ENCODE measurements around the gene CCT7.

Gene CCT7

GRCh38 chr2:73268830-73269685 is 35.0 kb downstream of the CCT7 start:
- DNase-seq (ENCODE audit: low read depth): no peak

GRCh38 chr2:73269686-73270465 is 35.8 kb downstream of the CCT7 start:
- DNase-seq (ENCODE audit: low read depth): no peak

DNA sequence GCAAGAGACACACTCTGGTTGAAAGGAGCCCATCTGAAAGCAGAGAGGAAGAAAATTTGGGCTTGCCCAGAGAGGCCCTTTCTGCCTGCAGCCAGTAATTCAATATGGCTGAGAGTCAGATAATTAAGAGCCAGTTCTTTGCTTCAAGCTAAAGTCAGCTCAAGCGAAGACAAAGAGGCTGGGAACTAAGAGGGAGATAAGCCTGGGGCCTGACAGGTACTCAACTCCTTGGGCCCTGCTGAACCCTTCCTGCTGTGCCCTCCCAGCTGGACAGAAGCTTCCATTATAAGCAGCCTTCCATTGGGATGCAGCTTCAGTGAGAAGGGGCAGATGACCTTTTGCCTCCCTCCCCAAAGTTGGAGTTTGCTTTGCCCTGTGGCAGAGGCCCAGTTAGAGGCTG is 38.2 kb downstream of the CCT7 start:
- no peak for DNase-seq (ENCODE audit: low read depth)

DNA sequence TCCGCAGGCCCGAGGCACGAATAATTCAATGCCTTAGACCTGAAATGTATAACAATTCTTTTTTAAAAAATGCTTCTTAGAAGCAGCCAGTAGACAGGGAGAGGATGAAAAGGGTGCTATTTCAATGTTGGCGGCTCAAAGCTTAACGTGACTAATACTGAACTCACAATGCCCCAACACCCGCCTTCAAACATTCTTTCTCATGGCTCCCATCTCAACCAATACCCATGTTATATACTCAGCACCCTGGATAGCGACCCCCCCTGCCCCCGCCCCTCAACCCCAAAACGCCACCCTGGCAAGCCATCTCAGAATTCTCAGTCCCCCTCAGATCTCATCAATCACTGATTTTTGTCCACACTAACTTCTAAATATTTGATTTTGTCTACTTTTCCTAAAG is 45.7 kb downstream of the CCT7 start:
- DNase-seq (ENCODE audit: low read depth): no peak

- DNase-seq (ENCODE audit: low read depth): no peak
Observed at GRCh38 chr2:73281244-73281643, 47.1 kb downstream of the CCT7 start.

- no peak for DNase-seq (ENCODE audit: low read depth)
Observed at GRCh38 chr2:73282924-73283544, 48.9 kb downstream of the CCT7 start.

GRCh38 chr2:73283545-73284295 is 49.6 kb downstream of the CCT7 start:
- no peak for DNase-seq (ENCODE audit: low read depth)

DNA sequence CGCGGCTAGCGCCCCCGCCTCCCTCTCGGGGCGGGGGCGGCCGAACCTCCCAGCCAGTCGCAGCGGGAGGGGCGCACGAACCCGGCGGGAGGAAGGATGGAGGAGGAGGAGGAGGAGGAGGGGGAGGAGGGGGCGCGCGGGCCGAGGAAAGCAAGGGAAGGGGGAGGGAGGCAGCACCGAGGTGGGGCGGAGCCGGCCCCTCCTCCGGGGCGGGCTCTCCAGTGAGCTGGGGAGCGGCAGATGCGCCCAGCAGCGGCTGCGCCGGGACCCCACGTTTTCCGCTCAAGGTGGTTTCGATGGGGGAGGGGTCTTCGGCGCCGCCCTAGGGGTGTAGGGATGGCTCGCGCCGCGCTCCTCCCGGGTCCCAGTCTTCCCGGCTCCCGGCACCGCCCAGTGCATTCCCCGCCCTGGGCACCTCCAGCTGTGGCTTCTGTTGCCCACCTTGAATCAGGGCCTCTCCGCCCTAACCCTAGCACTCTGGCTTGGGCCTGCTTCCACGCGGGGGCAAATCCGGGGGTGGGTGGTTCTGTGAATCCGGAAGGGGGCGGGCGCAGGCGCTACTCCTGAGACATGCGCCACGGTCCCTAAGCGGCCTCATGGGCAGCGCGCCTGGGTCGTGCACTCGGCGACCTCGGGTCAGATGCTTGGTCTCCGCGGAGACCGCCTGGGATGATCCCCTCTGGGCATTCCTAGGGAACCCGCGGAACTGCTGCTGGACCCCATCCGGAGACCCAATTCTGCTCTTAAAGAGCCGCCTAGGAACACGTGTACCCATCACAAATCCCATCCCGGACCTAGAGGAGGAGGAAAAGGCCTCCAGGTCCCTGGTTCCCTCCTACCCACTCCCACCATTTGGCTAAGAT is 50.4 kb downstream of the CCT7 start, which contains the start of gene FBXO41:
Gene FBXO41, minus strand, starts transcription at position 183 of the 863 bp plus-strand sequence. CDS start 14,848 bp downstream, outside the sequence.
- no peak for DNase-seq (ENCODE audit: low read depth)

GRCh38 chr2:73285159-73285739 is 51.1 kb downstream of the CCT7 start:
- no peak for DNase-seq (ENCODE audit: low read depth)

- DNase-seq (ENCODE audit: low read depth): no peak
Observed at GRCh38 chr2:73286134-73286655, 52.1 kb downstream of the CCT7 start.

DNA sequence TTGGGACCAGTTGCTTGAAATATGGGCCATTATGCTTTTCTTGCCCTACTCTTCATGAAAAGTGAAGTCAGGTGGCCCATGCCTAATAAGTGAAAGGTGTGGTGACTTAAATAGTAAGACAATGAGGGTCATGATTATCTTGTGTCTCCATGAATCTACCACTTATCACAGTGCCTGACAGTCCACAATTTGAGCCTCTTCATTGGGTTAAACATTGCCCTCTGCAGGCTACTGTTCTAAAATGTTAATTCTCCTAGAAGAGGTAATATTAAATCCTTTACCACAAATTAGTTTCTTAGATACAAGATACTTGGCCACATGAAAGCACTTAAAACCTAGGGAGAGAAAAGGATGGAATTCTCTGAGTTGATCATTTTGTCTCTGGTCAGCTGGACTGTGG is 55.2 kb downstream of the CCT7 start:
- no peak for DNase-seq (ENCODE audit: low read depth)

- no peak for DNase-seq (ENCODE audit: low read depth)
Observed at GRCh38 chr2:73290049-73290839, 56.1 kb downstream of the CCT7 start.

DNA sequence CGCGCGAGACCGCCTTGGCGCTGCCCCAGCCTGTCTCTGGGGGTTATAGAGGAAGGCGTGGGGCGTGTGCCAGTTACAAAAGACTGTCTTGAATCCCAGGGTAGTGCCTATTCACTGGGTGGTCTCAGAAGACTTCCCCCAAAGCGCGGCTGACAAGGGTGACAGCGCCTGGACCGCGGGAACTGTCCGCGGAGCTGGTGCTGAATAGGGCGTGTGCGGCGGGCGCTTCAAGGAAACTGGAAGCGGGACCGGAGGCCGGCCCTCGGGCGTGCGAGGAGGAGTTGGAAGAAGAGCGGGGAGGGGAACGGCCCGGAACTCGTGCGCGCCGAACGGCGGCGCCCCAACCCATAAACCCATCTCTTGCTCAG is 57.0 kb downstream of the CCT7 start:
- no peak for DNase-seq (ENCODE audit: low read depth)

GRCh38 chr2:73291461-73292315 is 57.6 kb downstream of the CCT7 start:
- no peak for DNase-seq (ENCODE audit: low read depth)

GRCh38 chr2:73292316-73292905 is 58.3 kb downstream of the CCT7 start:
- DNase-seq (ENCODE audit: low read depth): no peak

DNA sequence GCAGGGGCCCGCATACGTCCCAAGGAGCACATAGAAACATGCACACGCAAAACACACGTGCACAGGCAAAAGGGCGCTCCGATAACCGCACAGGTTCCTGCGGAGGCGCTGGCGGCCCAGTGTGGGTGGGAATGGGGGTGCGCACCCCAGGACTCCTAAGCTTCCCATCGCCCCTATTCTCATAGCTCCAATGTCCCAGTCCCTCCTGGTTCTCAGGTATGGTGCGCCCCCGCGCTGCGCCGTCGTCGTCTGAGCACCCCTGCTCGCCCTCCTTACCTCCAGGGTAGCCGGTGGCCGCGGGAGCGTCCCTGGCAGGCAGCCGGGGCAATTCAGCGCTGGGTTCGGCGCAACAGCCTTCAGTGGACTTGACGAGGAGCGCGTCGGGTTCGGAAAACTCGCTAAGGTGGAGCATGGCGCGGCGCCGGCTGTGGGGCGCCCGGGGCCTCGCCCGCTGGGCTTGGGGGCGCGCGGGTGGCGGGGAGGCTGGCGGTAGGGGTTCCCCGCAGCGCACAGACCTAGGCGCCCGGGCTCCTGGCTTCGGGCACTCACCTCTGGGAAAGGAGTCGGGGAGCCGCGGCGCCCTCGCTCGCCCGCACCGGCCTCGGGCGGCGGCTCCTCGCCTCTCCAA is 58.9 kb downstream of the CCT7 start:
- DNase-seq (ENCODE audit: low read depth): no peak

DNA sequence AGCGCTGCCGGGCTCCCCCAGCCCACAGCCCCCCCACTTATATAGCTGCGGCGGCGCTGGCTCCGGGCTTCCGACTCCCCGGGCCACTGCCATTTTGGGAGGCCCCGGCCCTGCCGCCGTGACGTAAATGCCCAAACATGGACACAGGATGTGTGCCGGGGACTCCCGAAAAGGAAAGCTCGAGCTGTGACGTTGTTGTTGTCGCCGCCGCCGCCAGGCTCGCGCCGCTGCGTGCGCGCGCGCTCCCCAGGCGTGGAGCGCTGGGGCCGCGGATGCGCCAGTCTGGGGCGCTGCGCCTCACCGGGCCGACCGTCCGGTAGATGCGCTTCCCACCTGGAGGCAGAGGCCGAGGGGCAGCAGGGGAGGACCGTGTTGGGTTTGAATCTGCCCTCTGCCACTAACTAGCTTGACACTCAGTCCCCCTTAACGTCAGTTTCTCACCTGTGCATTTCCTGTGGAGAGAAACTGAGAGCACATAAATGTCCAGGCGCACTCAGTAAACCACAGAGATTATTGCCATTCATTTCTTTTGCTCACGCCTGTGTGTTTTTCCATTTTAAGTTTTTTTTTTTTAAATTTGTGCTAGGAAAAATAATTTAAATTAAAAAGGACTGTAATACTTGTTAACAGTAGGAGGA is 59.5 kb downstream of the CCT7 start, which contains the start of gene EGR4:
Gene EGR4, minus strand, starts transcription at position 15 of the 638 bp plus-strand sequence. CDS start 231 bp downstream, outside the sequence.
- peak; percentile 25 for DNase-seq (ENCODE audit: low read depth)
